Activated naive CD4-positive, alpha-beta T cell treated with anti-CD3 and anti-CD28 coated beads, Interleukin-2, amount 50 U/mL, for 72 hours (primary cell): ENCODE results near the gene ZBTB48. TPM values are rescaled to one million over a fixed set of nuclear protein-coding genes. Genes with fewer than 3 reads are reported as not detected.
"Not testable (repeated sequence)": the region's sequence is repeated elsewhere in the genome, so short reads cannot be mapped to it uniquely, and the experiment has no call there.

Experiments
- ATAC-seq, 2 donors: fragments of 150-1000 bp; cut with Tn5 transposase; 2 replicates each; pipeline ENCODE4 v1.10.0; 2021; ENCODE audit warnings: mild to moderate bottlenecking in 2 of 2, moderate library complexity in 2 of 2
- DNase-seq, 2 donors: peaks; one replicate each; pipeline ENCODE4 v3.0.0; 2021 to 2022; ENCODE audit warnings: low spot score in 2 of 2
- H3K27ac Mint-ChIP-seq, 2 donors: one replicate each; pipeline ENCODE4 v1.8.0; 2022; ENCODE audit warnings: mild to moderate bottlenecking in 2 of 2, mixed read lengths in 2 of 2
- H3K36me3 Mint-ChIP-seq, 2 donors: one replicate each; pipeline ENCODE4 v1.8.0; 2022; ENCODE audit warnings: mixed read lengths in 2 of 2
- H3K9me3 Mint-ChIP-seq, 2 donors: one replicate each; pipeline ENCODE4 v1.8.0; 2022; ENCODE audit warnings: mixed read lengths in 2 of 2
- total RNA-seq, 2 donors: library from RNA; stranded (reverse); gene quantifications; one replicate each; pipeline ENCODE4 v1.2.3, GENCODE V29; 2022

The ZBTB48 gene
- total RNA-seq, 2 donors from 2014 or later: 22.8 to 25.8 TPM

GRCh38 chr1:6596886-6597776 lies 17.3 kb downstream of the ZBTB48 start:
- ATAC-seq (no peak), DNase-seq (no peak)
- Mint-ChIP-seq H3K9me3 (no peaks in the 10 kb centered on the region), H3K27ac (peak overlapping the region in 1 of 2 donors; percentile 14), H3K36me3 (peaks cover 24 to 32% of the 10 kb centered on the region in 2 donors)

- Mint-ChIP-seq H3K9me3 (no peaks in the 10 kb centered on the region), H3K36me3 (peaks cover 24 to 32% of the 10 kb centered on the region in 2 donors), H3K27ac (no peak overlapping the region)
- no peak for DNase-seq
- ATAC-seq: no peak
Observed at GRCh38 chr1:6597777-6598131, 18.0 kb downstream of the ZBTB48 start.

GRCh38 chr1:6599141-6599975 lies 19.6 kb downstream of the ZBTB48 start:
- no peaks in the 10 kb centered on the region for H3K9me3 Mint-ChIP-seq
- ATAC-seq (peak in 1 of 2 donors; percentile 2), DNase-seq (peak; percentile 46 to 67)
- peak overlapping the region; percentile 89 to 91 for H3K27ac Mint-ChIP-seq
- H3K36me3 Mint-ChIP-seq: peaks cover 24 to 32% of the 10 kb centered on the region in 2 donors

- DNase-seq, H3K9me3 Mint-ChIP-seq, ATAC-seq: not testable (repeated sequence)
- Mint-ChIP-seq H3K36me3 (peaks cover 24 to 32% of the 10 kb centered on the region in 2 donors), H3K27ac (peak overlapping the region; percentile 89 to 97)
Observed at GRCh38 chr1:6599991-6600390, 20.2 kb downstream of the ZBTB48 start.

GRCh38 chr1:6600410-6601048 lies 20.7 kb downstream of the ZBTB48 start:
- DNase-seq (no peak), ATAC-seq (no peak)
- H3K36me3 Mint-ChIP-seq: peaks cover 24 to 27% of the 10 kb centered on the region in 2 donors
- H3K9me3 Mint-ChIP-seq: no peaks in the 10 kb centered on the region
- peak overlapping the region; percentile 89 to 97 for H3K27ac Mint-ChIP-seq

- Mint-ChIP-seq H3K9me3 (no peaks in the 10 kb centered on the region), H3K27ac (peak overlapping the region; percentile 89 to 97), H3K36me3 (peaks cover 20 to 24% of the 10 kb centered on the region in 2 donors)
- ATAC-seq (peak; percentile 81 to 82), DNase-seq (peak; percentile 80 to 94)
Observed at GRCh38 chr1:6601049-6601922, 21.5 kb downstream of the ZBTB48 start.

GRCh38 chr1:6601923-6602668 lies 22.3 kb downstream of the ZBTB48 start:
- peaks cover 17 to 24% of the 10 kb centered on the region in 2 donors for H3K36me3 Mint-ChIP-seq
- no peaks in the 10 kb centered on the region for H3K9me3 Mint-ChIP-seq
- ATAC-seq (peak; percentile 20 to 51), DNase-seq (no peak)
- peak overlapping the region in 1 of 2 donors; percentile 89 for H3K27ac Mint-ChIP-seq

- H3K36me3 Mint-ChIP-seq: peaks cover 17 to 24% of the 10 kb centered on the region in 2 donors
- DNase-seq (peak; percentile 86 to 92), ATAC-seq (peak; percentile 59 to 69)
- H3K9me3 Mint-ChIP-seq: no peaks in the 10 kb centered on the region
- peak within 1 kb of the TSS; percentile 95 to 97 for H3K27ac Mint-ChIP-seq
Observed at GRCh38 chr1:6602669-6603237, 23.0 kb downstream of the ZBTB48 start, which contains the start of gene KLHL21. Gene KLHL21 (minus strand): TSS chr1:6602869. CDS start chr1:6602817, 52 bp downstream.

GRCh38 chr1:6603238-6603914 lies 23.6 kb downstream of the ZBTB48 start:
- H3K27ac Mint-ChIP-seq: peak overlapping the region; percentile 92 to 95
- ATAC-seq (peak; percentile 19 to 29), DNase-seq (peak; percentile 66 to 73)
- H3K9me3 Mint-ChIP-seq: no peaks in the 10 kb centered on the region
- peaks cover 17 to 24% of the 10 kb centered on the region in 2 donors for H3K36me3 Mint-ChIP-seq

GRCh38 chr1:6603915-6604558 lies 24.2 kb downstream of the ZBTB48 start:
- Mint-ChIP-seq H3K27ac (peak overlapping the region; percentile 92 to 95), H3K36me3 (peaks cover 15 to 20% of the 10 kb centered on the region in 2 donors), H3K9me3 (no peaks in the 10 kb centered on the region)
- DNase-seq: peak; percentile 46 to 57
- no peak for ATAC-seq

GRCh38 chr1:6612641-6613360 lies 33.0 kb downstream of the ZBTB48 start:
- peak overlapping the region; percentile 78 to 90 for H3K27ac Mint-ChIP-seq
- peaks cover 6 to 9% of the 10 kb centered on the region in 2 donors for H3K36me3 Mint-ChIP-seq
- peak; percentile 55 to 56 for ATAC-seq
- no peaks in the 10 kb centered on the region for H3K9me3 Mint-ChIP-seq
- DNase-seq: peak in 1 of 2 donors; percentile 72

- ATAC-seq: peak; percentile 96 to 97
- DNase-seq: peak; percentile 99 to 100
- Mint-ChIP-seq H3K36me3 (peaks cover 6 to 9% of the 10 kb centered on the region in 2 donors), H3K27ac (peak within 1 kb of the TSS; percentile 78 to 90), H3K9me3 (no peaks in the 10 kb centered on the region)
Observed at GRCh38 chr1:6613361-6614018, 33.7 kb downstream of the ZBTB48 start, which contains the start of gene PHF13. Gene PHF13 (plus strand): TSS chr1:6613731. CDS start chr1:6614067, 336 bp downstream.
